ENCODE results near the gene TIMP1.

GRCh38 chrX:47581731-47582647 is at the start of gene TIMP1:
- TF ChIP-seq, protein P1, sequence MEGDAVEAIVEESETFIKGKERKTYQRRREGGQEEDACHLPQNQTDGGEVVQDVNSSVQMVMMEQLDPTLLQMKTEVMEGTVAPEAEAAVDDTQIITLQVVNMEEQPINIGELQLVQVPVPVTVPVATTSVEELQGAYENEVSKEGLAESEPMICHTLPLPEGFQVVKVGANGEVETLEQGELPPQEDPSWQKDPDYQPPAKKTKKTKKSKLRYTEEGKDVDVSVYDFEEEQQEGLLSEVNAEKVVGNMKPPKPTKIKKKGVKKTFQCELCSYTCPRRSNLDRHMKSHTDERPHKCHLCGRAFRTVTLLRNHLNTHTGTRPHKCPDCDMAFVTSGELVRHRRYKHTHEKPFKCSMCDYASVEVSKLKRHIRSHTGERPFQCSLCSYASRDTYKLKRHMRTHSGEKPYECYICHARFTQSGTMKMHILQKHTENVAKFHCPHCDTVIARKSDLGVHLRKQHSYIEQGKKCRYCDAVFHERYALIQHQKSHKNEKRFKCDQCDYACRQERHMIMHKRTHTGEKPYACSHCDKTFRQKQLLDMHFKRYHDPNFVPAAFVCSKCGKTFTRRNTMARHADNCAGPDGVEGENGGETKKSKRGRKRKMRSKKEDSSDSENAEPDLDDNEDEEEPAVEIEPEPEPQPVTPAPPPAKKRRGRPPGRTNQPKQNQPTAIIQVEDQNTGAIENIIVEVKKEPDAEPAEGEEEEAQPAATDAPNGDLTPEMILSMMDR (IDR thresholded peaks at IDR 0.05), result no peak
- peak in 1 of 2 donors; percentile 32 for TF ChIP-seq POLR2A (IDR thresholded peaks at IDR 0.05)
